ENCODE measurements around the gene CACNA2D3.

Gene CACNA2D3

DNA sequence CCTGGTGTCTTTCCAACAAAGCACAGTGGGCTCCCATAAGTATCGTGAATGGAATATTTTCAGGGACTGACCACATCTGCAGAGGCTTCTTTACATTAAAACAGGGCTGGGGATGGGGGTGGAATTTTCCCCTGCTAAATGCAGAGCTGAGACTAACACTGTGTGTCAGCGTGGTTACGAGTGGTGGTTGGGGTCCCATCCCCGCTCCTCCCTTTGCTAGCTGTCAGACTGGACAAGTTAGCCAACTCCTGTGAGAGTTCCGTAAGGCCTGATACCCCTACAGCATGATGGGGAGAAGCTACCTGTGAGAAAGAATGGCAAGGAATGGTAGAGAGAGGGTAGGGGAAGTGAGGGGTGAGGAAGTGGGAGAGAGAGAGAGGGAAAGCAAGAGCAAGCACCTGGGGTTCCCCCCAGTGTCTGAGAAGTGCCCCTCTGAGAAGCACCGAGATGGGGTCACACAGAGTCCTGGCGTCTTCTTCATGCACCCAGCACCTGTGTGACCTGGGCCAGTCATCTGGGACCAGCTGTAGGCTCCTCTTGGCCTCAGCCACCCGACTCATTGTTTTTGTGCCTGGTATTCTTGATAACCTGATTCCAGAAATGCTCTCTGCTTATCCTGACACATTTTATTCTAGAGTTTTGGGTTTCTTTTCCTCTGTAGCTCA lies 395.8 kb downstream of the CACNA2D3 start:
- Histone ChIP-seq H3K27me3 (replicated peaks; ENCODE audit: insufficient read depth, low read length) (no peaks in the 10 kb centered on the region), H3K9ac (ENCODE audit: low read length) (no peak overlapping the region), H3K36me3 (replicated peaks; ENCODE audit: insufficient read depth, low read length) (no peaks in the 10 kb centered on the region), H3F3A (ENCODE audit: insufficient read depth, low read length) (no peaks in the 10 kb centered on the region), H3K79me2 (ENCODE audit: low read length) (no peaks in the 10 kb centered on the region), H3K4me2 (ENCODE audit: low read depth, low read length) (no peak overlapping the region), H3K9me3 (replicated peaks; ENCODE audit: insufficient read depth, low read length) (no peaks in the 10 kb centered on the region), H3K4me3 (ENCODE audit: low read length) (no peak overlapping the region), H4K20me1 (ENCODE audit: insufficient read depth, low read length) (no peaks in the 10 kb centered on the region), H3K4me1 (ENCODE audit: low read length) (no peaks in the 10 kb centered on the region), H2AFZ (ENCODE audit: low read length) (no peak overlapping the region), H3K27ac (ENCODE audit: low read length) (no peak overlapping the region), H3K9me2 (replicated peaks; ENCODE audit: insufficient read depth, low read length) (no peaks in the 10 kb centered on the region)
- no peak for TF ChIP-seq EZH2phosphoT487 (IDR thresholded peaks at IDR 0.05; ENCODE audit: low read length)
- TF ChIP-seq, protein P1, sequence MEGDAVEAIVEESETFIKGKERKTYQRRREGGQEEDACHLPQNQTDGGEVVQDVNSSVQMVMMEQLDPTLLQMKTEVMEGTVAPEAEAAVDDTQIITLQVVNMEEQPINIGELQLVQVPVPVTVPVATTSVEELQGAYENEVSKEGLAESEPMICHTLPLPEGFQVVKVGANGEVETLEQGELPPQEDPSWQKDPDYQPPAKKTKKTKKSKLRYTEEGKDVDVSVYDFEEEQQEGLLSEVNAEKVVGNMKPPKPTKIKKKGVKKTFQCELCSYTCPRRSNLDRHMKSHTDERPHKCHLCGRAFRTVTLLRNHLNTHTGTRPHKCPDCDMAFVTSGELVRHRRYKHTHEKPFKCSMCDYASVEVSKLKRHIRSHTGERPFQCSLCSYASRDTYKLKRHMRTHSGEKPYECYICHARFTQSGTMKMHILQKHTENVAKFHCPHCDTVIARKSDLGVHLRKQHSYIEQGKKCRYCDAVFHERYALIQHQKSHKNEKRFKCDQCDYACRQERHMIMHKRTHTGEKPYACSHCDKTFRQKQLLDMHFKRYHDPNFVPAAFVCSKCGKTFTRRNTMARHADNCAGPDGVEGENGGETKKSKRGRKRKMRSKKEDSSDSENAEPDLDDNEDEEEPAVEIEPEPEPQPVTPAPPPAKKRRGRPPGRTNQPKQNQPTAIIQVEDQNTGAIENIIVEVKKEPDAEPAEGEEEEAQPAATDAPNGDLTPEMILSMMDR (IDR thresholded peaks at IDR 0.05; ENCODE audit: low read length), result no peak
- TF ChIP-seq EZH2 (optimal IDR thresholded peaks at IDR 0.05; ENCODE audit: low read depth, low read length), result no peak
- no peak for DNase-seq

DNA sequence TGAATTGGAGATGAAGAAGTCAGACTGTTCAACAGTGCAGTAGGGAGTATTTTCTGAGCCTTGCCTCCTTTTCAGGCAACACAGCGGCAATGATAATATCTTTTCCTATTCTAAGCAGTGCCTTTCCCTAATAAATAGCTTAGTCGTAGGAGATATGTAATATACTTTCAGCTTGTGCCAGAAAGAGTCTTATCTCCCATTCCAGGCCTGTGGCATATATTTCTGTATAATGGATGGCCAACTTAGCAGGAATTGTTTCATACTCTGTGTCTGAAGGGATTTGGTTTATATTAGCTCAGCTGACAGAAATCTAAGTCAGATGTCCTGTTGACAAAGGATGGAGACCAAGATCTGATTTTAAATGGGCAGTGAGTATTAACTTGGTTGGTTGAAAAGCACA lies 397.1 kb downstream of the CACNA2D3 start:
- no peaks in the 10 kb centered on the region for H3K9me2 ChIP-seq (replicated peaks; ENCODE audit: insufficient read depth, low read length)
- H3K79me2 ChIP-seq (ENCODE audit: low read length), result no peaks in the 10 kb centered on the region
- no peak overlapping the region for H3K4me3 ChIP-seq (ENCODE audit: low read length)
- no peak for DNase-seq
- no peak overlapping the region for H3K4me2 ChIP-seq (ENCODE audit: low read depth, low read length)
- no peaks in the 10 kb centered on the region for H3K36me3 ChIP-seq (replicated peaks; ENCODE audit: insufficient read depth, low read length)
- H3K4me1 ChIP-seq (ENCODE audit: low read length), result no peaks in the 10 kb centered on the region
- no peak overlapping the region for H3K27ac ChIP-seq (ENCODE audit: low read length)
- no peaks in the 10 kb centered on the region for H3F3A ChIP-seq (ENCODE audit: insufficient read depth, low read length)
- no peaks in the 10 kb centered on the region for H3K9me3 ChIP-seq (replicated peaks; ENCODE audit: insufficient read depth, low read length)
- H3K9ac ChIP-seq (ENCODE audit: low read length), result no peak overlapping the region
- TF ChIP-seq EZH2phosphoT487 (IDR thresholded peaks at IDR 0.05; ENCODE audit: low read length) (no peak), EZH2 (optimal IDR thresholded peaks at IDR 0.05; ENCODE audit: low read depth, low read length) (no peak)
- TF ChIP-seq, protein P1 (IDR thresholded peaks at IDR 0.05; ENCODE audit: low read length), result no peak
- no peaks in the 10 kb centered on the region for H4K20me1 ChIP-seq (ENCODE audit: insufficient read depth, low read length)
- H3K27me3 ChIP-seq (replicated peaks; ENCODE audit: insufficient read depth, low read length), result no peaks in the 10 kb centered on the region
- H2AFZ ChIP-seq (ENCODE audit: low read length), result no peak overlapping the region

DNA sequence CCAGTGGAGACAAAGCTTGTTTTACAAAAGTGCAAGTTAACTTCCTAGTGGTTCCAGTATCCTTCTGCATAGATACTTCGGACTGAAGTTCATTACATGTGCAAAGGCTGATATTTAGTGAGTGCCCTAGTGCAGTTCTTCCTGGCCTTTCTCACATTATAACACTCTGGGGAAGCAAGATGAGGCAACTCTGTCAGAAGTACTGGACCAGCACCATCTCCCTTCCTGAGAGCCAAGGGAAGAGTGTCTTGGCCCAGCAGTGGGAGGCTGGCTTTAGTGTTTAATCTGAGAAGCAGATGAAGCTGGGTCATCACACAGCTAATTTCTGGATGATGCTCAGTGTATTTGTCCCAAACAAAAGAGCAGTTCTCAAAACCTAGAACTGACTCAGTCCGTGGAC lies 397.7 kb downstream of the CACNA2D3 start:
- no peak for DNase-seq
- Histone ChIP-seq H3K36me3 (replicated peaks; ENCODE audit: insufficient read depth, low read length) (no peaks in the 10 kb centered on the region), H2AFZ (ENCODE audit: low read length) (no peak overlapping the region), H3K27me3 (replicated peaks; ENCODE audit: insufficient read depth, low read length) (no peaks in the 10 kb centered on the region), H3K4me1 (ENCODE audit: low read length) (no peaks in the 10 kb centered on the region), H3K4me3 (ENCODE audit: low read length) (no peak overlapping the region), H3K79me2 (ENCODE audit: low read length) (no peaks in the 10 kb centered on the region), H3K27ac (ENCODE audit: low read length) (no peak overlapping the region), H3F3A (ENCODE audit: insufficient read depth, low read length) (no peaks in the 10 kb centered on the region), H3K9me3 (replicated peaks; ENCODE audit: insufficient read depth, low read length) (no peaks in the 10 kb centered on the region), H4K20me1 (ENCODE audit: insufficient read depth, low read length) (no peaks in the 10 kb centered on the region), H3K4me2 (ENCODE audit: low read depth, low read length) (no peak overlapping the region), H3K9me2 (replicated peaks; ENCODE audit: insufficient read depth, low read length) (no peaks in the 10 kb centered on the region), H3K9ac (ENCODE audit: low read length) (no peak overlapping the region)
- no peak for TF ChIP-seq EZH2phosphoT487 (IDR thresholded peaks at IDR 0.05; ENCODE audit: low read length)
- TF ChIP-seq EZH2 (optimal IDR thresholded peaks at IDR 0.05; ENCODE audit: low read depth, low read length), result no peak
- TF ChIP-seq, protein P1 (IDR thresholded peaks at IDR 0.05; ENCODE audit: low read length), result no peak
